GM18498 (cell line): ENCODE data around the gene KRTAP23-1.

Experiments
- ATAC-seq: cut with Tn5 transposase; IDR thresholded peaks from one replicate; pipeline ENCODE4 v1.9.1; 2021; ENCODE audit warnings: mild to moderate bottlenecking, moderate library complexity; ENCODE audit not compliant: unreplicated experiment

KRTAP23-1 gene

GRCh38 chr21:30348506-30348905 lies at the start of gene KRTAP23-1:
Gene KRTAP23-1, minus strand, starts transcription at chr21:30348606. Its CDS starts 0 bp downstream, at chr21:30348606.
- ATAC-seq: no peak

GRCh38 chr21:30395731-30396130 lies 47.3 kb upstream of the KRTAP23-1 start, which contains the start of gene KRTAP13-1:
Gene KRTAP13-1, plus strand, starts transcription at chr21:30396031. Its CDS starts 56 bp downstream, at chr21:30396087.
- ATAC-seq: no peak

GRCh38 chr21:30391492-30392025 lies 43.2 kb upstream of the KRTAP23-1 start:
- ATAC-seq: no peak

DNA sequence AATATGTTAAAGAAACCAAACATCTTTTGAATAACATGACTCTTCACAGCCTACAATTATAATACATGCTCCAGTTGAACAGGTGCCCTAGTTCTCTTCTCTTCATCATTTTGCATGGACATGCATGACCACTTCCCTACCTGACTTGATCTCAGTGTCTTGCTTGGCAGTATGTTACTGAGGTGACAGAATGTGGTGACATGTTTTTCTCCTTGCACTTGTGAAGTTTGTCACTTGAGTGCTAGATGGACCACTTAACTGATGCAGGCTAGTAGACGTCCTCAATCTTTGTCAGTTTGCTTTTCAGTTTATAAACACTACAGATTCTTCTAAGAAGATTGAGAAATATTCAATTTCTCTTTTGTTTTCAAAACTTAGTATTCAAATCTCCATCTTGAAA lies 33.8 kb upstream of the KRTAP23-1 start:
- ATAC-seq: no peak

- ATAC-seq: no peak
Observed at GRCh38 chr21:30372139-30372770, 23.8 kb upstream of the KRTAP23-1 start, which contains the start of gene KRTAP13-2. Gene KRTAP13-2, minus strand, starts transcription at chr21:30372271. Its CDS starts 58 bp downstream, at chr21:30372213.

DNA sequence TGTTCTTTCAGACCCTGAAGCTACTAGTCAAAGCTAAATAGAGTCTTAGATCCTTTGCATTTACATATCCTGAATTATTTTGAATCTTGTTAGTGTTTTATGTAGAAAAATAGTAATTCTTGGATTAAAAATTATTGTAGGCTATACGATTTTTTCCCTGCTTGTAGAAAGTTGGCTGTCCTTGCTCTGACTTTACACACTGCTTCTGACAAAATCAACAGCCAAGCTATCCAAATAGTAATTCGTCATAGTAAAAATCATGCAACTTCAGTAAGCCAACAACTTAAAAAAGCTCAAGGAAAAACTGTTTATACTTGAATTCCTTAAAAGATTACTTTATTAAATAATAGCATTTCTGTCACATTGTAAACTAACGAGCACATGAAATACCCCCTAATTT lies 7.5 kb upstream of the KRTAP23-1 start:
- no peak for ATAC-seq

GRCh38 chr21:30354308-30355005 lies 6.1 kb upstream of the KRTAP23-1 start:
- ATAC-seq: no peak

GRCh38 chr21:30351534-30351933 lies 3.1 kb upstream of the KRTAP23-1 start:
- ATAC-seq: no peak

DNA sequence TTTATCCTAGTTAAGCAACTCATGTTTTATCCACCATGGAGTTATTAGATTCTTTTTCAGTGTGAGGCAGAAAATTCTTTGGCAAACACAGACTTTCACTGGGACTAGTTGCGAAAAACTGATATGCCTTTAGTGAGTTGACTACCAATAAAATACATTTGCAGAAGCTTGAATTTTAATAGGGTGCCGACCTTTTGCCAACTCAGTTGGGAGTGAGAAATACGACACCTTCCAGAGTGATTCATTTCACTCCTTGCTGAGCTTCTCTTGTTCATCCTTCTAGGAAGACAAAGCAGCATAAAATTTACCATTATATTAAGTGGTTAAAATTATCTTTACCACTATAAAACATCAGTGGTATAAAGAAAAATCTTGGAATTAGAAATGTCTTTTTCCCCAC lies 1.2 kb upstream of the KRTAP23-1 start:
- no peak for ATAC-seq

DNA sequence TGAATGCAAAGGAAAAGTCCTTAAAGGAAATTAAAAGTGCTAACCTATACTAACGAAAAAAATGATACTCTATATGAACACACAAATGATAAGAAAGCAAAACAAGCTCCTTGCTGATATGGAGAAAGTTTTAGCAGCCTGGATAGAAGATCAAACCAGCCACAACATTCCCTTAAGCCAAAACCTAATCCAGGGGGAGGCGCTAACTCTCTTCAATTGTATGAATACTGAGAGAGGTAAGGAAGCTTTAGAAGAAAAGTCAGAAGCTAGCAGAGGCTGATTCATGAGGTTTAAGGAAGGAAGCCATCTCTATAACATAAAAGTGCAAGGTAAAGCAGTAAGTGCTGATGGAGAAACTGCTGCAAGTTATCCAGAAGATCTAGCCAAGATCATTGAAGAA lies 3.4 kb downstream of the KRTAP23-1 start:
- no peak for ATAC-seq

DNA sequence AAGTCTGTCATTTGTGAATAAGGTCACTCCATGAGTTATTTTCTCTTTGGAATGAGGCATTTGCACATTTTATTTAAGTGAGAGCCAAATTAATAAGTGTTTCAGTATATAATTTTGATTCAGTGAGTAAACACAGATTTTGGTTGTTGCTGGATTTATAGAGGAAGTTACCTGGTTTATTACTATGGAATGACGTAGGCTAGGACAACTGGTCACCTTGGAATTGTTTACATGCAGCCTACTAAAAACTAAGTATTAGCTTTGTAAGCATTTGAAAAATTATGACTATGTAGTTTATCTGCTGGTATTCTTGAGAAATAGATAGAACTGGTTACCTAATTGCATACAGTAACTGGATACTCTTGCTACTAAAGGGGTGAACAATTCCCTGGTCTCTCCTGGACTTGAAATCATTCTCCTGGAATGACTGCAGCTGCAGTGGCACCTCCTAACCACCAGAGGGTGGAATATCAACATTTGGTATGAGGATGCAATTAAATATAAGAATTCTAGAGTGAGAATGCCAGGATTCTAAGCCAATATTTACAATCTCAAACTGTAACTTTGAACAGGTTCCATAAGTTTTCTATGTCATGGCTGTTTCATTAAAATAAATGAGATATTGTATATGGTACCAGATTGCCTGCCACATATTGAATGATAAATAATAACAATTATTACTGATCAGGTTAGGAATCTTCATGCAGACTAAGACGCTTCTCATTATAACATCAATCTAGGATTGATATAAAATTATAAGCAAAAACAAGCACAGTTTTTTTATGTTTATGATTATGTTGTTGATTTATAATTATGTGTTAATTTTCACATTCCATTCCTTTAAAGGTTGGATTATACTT lies 7.5 kb downstream of the KRTAP23-1 start:
- no peak for ATAC-seq

DNA sequence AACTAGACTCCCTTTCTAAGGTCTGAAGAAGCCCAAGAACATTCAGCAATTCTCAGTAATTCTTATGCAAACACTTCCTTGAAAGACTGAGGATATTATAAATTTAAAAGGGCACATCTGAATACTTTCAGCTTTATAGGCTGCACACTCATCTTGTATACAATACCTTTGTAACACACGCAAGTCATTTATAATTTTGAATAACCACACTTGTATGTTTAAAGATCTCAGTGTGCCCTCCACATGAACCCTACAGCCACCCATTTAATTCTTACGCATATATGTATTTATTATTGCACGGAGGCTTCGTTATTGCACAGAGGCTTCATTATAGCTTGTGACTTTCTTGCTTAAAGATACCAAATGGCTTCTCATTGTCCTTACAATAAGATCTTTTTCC lies 9.7 kb downstream of the KRTAP23-1 start:
- ATAC-seq: no peak

- ATAC-seq: no peak
Observed at GRCh38 chr21:30337772-30338171, 10.6 kb downstream of the KRTAP23-1 start.

- no peak for ATAC-seq
Observed at GRCh38 chr21:30337276-30337744, 11.1 kb downstream of the KRTAP23-1 start, which contains the start of gene KRTAP27-1. Gene KRTAP27-1, minus strand, starts transcription at chr21:30337694. Its CDS starts 26 bp downstream, at chr21:30337668.

DNA sequence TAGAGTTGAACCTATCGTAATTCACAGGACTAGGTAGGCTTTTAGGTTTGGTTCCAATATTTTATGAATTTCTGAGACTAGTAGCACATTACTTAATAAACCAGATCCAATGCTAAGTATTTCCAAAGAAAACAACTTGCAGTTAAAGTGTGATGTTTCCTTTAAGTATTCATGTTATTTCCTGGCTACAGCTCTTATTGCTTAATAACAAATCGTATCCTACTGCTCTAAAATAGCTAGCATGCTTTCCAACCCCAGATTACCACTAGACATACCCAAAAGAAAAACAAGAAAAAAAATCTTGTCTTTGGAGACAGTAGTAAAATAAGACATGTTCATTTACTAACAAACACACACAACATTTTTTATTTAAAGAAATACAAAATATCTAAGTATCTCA lies 11.8 kb downstream of the KRTAP23-1 start:
- no peak for ATAC-seq

GRCh38 chr21:30333736-30334135 lies 14.7 kb downstream of the KRTAP23-1 start:
- no peak for ATAC-seq

GRCh38 chr21:30332681-30333080 lies 15.7 kb downstream of the KRTAP23-1 start:
- ATAC-seq: no peak

- ATAC-seq: no peak
Observed at GRCh38 chr21:30329203-30329875, 19.1 kb downstream of the KRTAP23-1 start.

DNA sequence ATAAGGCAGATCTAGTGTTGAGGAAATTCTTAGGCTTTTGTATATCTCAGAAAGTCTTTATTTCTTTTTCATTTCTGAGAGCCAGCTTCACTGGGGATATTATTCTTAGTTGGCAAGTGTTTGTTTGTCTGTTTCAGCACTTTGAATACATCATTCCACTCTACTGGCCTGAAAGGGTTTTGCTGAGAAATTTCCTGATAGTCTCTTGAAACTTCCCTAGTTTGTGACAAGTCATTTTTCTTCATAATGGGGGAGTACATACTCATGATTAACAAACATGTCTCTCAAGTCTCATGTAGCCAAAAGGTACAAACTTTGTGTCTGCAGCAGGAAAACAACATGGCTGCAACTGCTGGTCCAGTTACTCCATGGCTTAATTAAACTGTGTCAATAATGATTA lies 22.0 kb downstream of the KRTAP23-1 start:
- no peak for ATAC-seq

- no peak for ATAC-seq
Observed at GRCh38 chr21:30320215-30320614, 28.2 kb downstream of the KRTAP23-1 start, which contains the start of gene KRTAP26-1. Gene KRTAP26-1, minus strand, starts transcription at chr21:30320315. Its CDS starts 280 bp downstream, at chr21:30320035.
